Measurements from ENCODE around the gene CATSPER1.

The CATSPER1 gene

DNA sequence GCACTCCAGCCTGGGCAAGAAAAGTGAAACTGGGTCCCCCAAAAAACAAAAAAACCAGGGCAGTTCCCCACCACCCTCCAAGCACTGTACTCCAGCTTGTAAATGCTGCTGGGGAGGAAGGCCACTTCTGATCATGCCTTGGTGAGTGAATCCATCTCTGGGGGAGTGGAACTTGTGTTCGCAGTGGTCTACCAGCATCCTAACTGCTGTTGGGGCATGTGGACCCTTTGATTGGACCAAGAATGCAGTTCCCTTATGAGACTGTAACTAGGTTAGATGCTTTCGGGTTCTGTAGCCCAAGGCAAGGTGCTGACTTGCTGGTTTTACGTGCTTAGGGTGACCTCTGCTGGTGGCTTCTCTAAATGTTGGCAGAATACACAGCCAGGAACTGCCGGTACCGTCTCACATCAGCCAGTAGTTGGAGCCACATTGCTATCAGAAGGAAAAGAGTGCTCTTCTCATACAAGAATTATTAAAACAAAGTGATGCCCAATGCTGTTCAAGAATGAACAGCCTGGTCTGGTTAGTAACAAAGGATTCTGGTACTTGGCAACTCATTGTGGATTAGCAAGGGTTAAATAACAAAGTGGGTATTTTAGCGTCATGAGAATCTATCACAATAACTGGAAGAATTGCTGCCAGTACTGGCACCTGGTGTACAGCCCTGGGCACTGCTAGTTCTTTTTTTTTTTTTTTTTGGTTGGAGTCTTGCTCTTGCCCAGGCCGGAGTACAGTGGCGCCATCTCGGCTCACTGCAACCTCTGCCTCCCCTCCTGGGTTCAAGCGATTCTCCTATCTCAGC, 37.3 kb downstream of the CATSPER1 start:
- CTCF ChIA-PET, result interaction anchor here (0.7 to 1.9 kb wide), 8 partner anchors 18 to 277 kb away, joined by 3 to 12 read pairs (median 4); partner anchors contain the start of genes AP5B1, CCDC85B, FIBP and KAT5
- peak; percentile 88 for DNase-seq (ENCODE audit: extremely low spot score)
- TF ChIP-seq PKNOX1 (IDR thresholded peaks at IDR 0.05) (no peak), ZNF384 (IDR thresholded peaks at IDR 0.05) (peak; percentile 95), NFRKB (IDR thresholded peaks at IDR 0.05) (no peak), FOXM1 (IDR thresholded peaks at IDR 0.05; ENCODE audit: borderline replicate concordance) (no peak), CTBP1 (IDR thresholded peaks at IDR 0.05; ENCODE audit: borderline replicate concordance) (no peak), SP1 (IDR thresholded peaks at IDR 0.05) (no peak)
- POLR2A ChIA-PET, result interaction anchor here (1.1 to 1.3 kb wide), 2 partner anchors 100 to 104 kb away, joined by 4 to 5 read pairs; partner anchors contain the start of gene FIBP

DNA sequence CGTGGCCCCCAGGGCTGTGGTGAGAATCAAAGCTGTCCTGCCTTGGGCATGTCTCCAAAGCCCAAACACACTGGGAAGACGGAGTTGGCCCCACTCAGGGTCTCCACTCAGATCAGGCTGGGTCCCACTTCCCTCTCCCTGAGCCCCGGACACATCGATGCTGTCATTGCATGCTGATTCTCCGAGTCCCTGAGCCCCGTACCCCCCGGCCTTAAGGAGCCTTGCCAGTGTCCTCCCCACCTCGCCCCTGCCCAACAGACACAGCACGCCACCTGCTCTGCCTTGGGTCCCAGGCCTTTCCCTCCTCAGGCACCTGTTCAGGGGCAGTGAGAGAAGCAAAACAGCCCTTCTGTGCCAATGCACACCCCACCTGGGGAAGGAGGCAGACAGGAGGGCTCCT, 38.9 kb downstream of the CATSPER1 start:
- POLR2A ChIA-PET, result interaction anchor here (1.1 kb wide), 1 partner anchor 350 kb away, joined by 3 read pairs; the partner anchor contains the start of gene SIPA1
- CTCF ChIA-PET, result interaction anchor here (1.3 kb wide), 1 partner anchor 243 kb away, joined by 4 read pairs; no protein-coding TSS in a partner anchor
- TF ChIP-seq ARNT (IDR thresholded peaks at IDR 0.05), result no peak
- TF ChIP-seq ZNF384 (IDR thresholded peaks at IDR 0.05), result no peak
- TF ChIP-seq L3MBTL2 (conservative IDR thresholded peaks at IDR 0.05), result no peak
- no peak for TF ChIP-seq PKNOX1 (IDR thresholded peaks at IDR 0.05)
- TF ChIP-seq BHLHE40 (IDR thresholded peaks at IDR 0.05; ENCODE audit: borderline replicate concordance), result no peak
- no peak for TF ChIP-seq CTBP1 (IDR thresholded peaks at IDR 0.05; ENCODE audit: borderline replicate concordance)
- no peak for TF ChIP-seq FOXM1 (IDR thresholded peaks at IDR 0.05; ENCODE audit: borderline replicate concordance)
- TF ChIP-seq SUZ12 (IDR thresholded peaks at IDR 0.05), result no peak
- no peak for TF ChIP-seq LEF1 (IDR thresholded peaks at IDR 0.05; ENCODE audit: borderline replicate concordance)
- TF ChIP-seq HDGF (IDR thresholded peaks at IDR 0.05; ENCODE audit: borderline replicate concordance), result no peak
- TF ChIP-seq FOXK2 (IDR thresholded peaks at IDR 0.05), result no peak
- no peak for TF ChIP-seq TARDBP (IDR thresholded peaks at IDR 0.05)
- TF ChIP-seq NFRKB (IDR thresholded peaks at IDR 0.05), result no peak
- no peak for TF ChIP-seq FOXA1 (IDR thresholded peaks at IDR 0.05)
- no peak for DNase-seq (ENCODE audit: extremely low spot score)

DNA sequence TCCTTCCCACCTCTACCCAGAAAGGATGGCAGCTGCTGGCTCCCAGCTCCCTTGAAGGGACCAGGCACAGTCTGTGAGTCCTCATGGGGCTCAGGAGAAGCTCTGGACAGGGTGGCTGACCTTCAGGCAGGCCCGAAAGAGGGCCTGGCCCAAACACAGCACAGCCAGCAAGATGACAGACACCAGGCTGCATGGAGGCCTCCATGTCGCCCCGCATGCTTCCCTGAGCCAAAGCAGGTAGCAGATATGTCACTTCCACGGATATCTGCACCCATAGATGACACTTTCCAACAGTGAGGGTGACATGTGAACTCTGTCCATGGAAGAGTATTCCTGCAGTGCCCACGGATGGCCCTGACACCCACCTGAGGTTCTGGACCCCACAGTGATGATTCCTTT, 42.7 kb downstream of the CATSPER1 start:
- CTCF ChIA-PET, result no interaction called here
- DNase-seq (ENCODE audit: extremely low spot score), result no peak
- POLR2A ChIA-PET, result no interaction called here
- TF ChIP-seq ZNF384 (IDR thresholded peaks at IDR 0.05), result no peak
- TF ChIP-seq FOXK2 (IDR thresholded peaks at IDR 0.05), result no peak
- TF ChIP-seq TARDBP (IDR thresholded peaks at IDR 0.05), result no peak
- TF ChIP-seq LEF1 (IDR thresholded peaks at IDR 0.05; ENCODE audit: borderline replicate concordance), result no peak
- no peak for TF ChIP-seq ELF4 (IDR thresholded peaks at IDR 0.05)
- TF ChIP-seq SUZ12 (IDR thresholded peaks at IDR 0.05), result no peak
- no peak for TF ChIP-seq FOXM1 (IDR thresholded peaks at IDR 0.05; ENCODE audit: borderline replicate concordance)
- TF ChIP-seq FOXA1 (IDR thresholded peaks at IDR 0.05), result no peak
- no peak for TF ChIP-seq CTBP1 (IDR thresholded peaks at IDR 0.05; ENCODE audit: borderline replicate concordance)
- TF ChIP-seq PKNOX1 (IDR thresholded peaks at IDR 0.05), result no peak
- no peak for TF ChIP-seq BHLHE40 (IDR thresholded peaks at IDR 0.05; ENCODE audit: borderline replicate concordance)
- no peak for TF ChIP-seq NFRKB (IDR thresholded peaks at IDR 0.05)
- no peak for TF ChIP-seq SP1 (IDR thresholded peaks at IDR 0.05)
- no peak for TF ChIP-seq HDGF (IDR thresholded peaks at IDR 0.05; ENCODE audit: borderline replicate concordance)
- no peak for TF ChIP-seq ARNT (IDR thresholded peaks at IDR 0.05)
- TF ChIP-seq L3MBTL2 (conservative IDR thresholded peaks at IDR 0.05), result no peak

- no peak for TF ChIP-seq PKNOX1 (IDR thresholded peaks at IDR 0.05)
- no peak for TF ChIP-seq SP1 (IDR thresholded peaks at IDR 0.05)
- no peak for TF ChIP-seq LEF1 (IDR thresholded peaks at IDR 0.05; ENCODE audit: borderline replicate concordance)
- no peak for TF ChIP-seq SUZ12 (IDR thresholded peaks at IDR 0.05)
- no peak for TF ChIP-seq ZNF384 (IDR thresholded peaks at IDR 0.05)
- no peak for TF ChIP-seq ARNT (IDR thresholded peaks at IDR 0.05)
- no peak for TF ChIP-seq ELF4 (IDR thresholded peaks at IDR 0.05)
- no peak for TF ChIP-seq BHLHE40 (IDR thresholded peaks at IDR 0.05; ENCODE audit: borderline replicate concordance)
- ChIA-PET CTCF (interaction anchor here (0.6 kb wide), 1 partner anchor 8 kb away, joined by 3 read pairs; no protein-coding TSS in a partner anchor), POLR2A (no interaction called here)
- DNase-seq (ENCODE audit: extremely low spot score), result no peak
These were observed 43.3 kb downstream of the CATSPER1 start for GRCh38 chr11:65982824-65983588.

Measured in HEK293T (cell line).